GM21367 (cell line): ENCODE measurements around the gene ZSWIM8.

Source experiments
- ATAC-seq: cut with Tn5 transposase; IDR thresholded peaks from one replicate; pipeline ENCODE4 v1.9.1; 2021; ENCODE audit not compliant: unreplicated experiment

ZSWIM8 gene

GRCh38 chr10:73796766-73797165 is 11.4 kb downstream of the ZSWIM8 start:
- no peak for ATAC-seq

- ATAC-seq, result no peak
Observed at GRCh38 chr10:73797324-73798025, 12.1 kb downstream of the ZSWIM8 start.

DNA sequence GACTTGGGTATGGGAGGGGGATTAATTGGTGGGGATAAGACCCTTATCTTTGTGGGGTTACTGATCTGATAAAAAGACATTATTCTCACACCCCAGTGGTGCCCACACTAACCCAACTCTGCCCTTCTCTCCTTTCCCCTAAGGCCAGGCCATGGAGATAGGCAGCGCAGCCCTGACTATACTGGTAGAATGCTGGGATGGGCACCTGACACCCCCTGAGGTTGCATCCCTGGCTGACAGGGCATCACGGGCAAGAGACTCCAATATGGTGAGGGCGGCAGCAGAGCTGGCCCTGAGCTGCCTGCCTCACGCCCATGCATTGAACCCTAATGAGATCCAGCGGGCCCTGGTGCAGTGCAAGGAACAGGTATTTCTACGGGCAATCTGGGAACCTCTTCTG is 12.7 kb downstream of the ZSWIM8 start:
- ATAC-seq, result no peak

DNA sequence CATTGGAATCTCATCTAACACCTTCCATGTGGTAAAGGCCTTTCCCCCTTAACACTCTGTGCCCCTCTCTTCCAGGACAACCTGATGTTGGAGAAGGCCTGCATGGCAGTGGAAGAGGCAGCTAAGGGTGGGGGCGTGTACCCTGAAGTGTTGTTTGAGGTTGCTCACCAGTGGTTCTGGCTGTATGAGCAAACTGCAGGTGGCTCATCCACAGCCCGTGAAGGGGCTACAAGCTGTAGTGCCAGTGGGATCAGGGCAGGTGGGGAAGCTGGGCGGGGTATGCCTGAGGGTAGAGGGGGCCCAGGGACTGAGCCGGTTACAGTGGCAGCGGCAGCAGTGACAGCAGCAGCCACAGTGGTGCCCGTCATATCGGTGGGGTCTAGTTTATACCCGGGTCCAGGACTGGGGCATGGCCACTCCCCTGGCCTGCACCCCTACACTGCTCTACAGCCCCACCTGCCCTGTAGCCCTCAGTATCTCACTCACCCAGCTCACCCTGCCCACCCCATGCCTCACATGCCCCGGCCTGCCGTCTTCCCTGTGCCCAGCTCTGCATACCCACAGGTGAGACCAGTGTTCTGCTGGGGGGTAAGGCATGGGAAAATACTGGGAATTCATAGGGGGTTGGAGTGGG is 13.6 kb downstream of the ZSWIM8 start:
- no peak for ATAC-seq

DNA sequence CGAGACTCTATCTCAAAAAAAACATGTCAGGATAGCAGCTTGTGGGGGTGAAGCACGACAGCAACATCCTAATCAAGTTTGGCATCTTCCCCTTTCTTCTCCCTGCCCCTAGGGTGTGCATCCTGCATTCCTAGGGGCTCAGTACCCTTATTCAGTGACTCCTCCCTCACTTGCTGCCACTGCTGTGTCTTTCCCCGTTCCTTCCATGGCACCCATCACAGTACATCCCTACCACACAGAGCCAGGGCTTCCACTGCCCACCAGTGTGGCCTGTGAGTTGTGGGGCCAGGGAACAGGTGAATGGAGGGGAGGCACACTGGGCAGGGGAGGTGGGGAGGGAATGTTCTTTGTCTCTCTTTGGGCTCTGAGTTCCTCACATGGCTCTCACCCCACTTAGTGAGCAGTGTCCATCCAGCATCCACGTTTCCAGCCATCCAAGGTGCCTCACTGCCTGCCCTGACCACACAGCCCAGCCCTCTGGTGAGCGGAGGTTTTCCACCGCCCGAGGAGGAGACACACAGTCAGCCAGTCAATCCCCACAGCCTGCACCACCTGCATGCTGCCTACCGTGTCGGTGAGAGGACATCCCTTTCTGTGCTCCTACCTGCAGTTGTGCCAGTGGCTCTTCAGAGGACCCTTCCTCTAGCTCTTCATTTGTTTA is 14.6 kb downstream of the ZSWIM8 start:
- ATAC-seq, result no peak

GRCh38 chr10:73800560-73801252 is 15.3 kb downstream of the ZSWIM8 start:
- no peak for ATAC-seq

DNA sequence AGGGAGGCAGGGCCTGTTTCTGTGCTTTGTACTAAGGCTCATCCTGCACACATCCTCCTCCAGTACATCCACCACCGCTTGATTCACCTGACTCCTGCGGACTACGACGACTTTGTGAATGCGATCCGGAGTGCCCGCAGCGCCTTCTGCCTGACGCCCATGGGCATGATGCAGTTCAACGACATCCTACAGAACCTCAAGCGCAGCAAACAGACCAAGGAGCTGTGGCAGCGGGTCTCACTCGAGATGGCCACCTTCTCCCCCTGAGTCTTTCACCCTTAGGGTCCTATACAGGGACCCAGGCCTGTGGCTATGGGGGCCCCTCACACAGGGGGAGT is 15.8 kb downstream of the ZSWIM8 start:
- ATAC-seq, result no peak

- no peak for ATAC-seq
Observed at GRCh38 chr10:73802276-73802991, 17.0 kb downstream of the ZSWIM8 start.

- no peak for ATAC-seq
Observed at GRCh38 chr10:73803680-73804286, 18.4 kb downstream of the ZSWIM8 start.

GRCh38 chr10:73806176-73806950 is 21.0 kb downstream of the ZSWIM8 start:
- no peak for ATAC-seq

- no peak for ATAC-seq
Observed at GRCh38 chr10:73807471-73807870, 22.1 kb downstream of the ZSWIM8 start.

- ATAC-seq, result no peak
Observed at GRCh38 chr10:73808021-73808815, 22.8 kb downstream of the ZSWIM8 start.

DNA sequence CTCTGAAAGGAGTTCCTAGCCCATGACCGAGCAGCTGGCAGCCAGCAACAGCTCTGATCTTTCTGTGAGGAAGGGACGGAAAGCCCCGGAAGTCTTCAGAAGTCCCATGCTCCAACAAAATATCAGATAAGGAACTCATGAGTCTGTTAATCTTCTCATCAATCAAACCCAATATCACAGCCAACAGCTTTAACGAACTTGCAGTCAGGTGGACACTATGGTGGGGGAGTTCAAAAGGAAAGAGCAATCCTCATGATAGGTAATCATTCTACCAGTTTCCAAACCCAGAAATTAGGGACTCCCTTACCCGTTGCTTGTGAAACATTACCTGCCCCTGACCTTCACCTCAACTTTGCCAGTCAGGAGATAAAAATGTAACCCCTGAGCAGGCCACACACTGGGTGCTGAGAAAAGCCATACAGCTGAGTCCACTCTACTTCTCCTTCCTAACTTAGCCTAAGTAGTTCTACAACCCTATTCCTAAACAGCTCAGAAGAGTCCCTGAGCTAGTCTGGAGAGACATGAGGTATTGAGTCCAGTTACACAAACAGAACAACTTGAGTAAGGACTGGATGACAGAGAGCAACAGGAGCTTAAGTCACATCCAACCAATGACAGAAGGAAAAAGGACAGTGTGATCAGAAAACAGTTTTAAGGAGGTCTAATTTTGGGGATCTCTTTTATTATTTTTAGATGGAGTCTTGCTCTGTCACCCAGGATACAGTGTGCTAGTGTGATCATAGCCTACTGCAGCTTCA is 23.8 kb downstream of the ZSWIM8 start:
- ATAC-seq, result no peak

DNA sequence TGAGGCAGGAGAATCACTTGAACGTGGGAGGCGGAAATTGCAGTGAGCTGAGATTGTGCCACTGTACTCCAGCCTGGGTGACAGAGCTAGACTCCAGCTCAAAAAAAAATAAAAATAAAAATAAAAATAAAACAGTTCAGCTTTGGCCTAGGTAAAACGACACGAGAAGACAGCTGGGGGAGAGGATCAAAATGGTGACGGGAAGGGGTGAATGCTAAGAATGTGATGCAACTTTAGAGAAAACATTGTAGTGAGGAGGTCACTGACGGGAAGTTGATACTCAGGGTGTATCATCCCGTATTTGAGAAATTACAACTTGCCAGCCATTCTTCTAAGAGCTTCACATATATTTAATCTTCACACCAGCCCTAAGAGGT is 24.9 kb downstream of the ZSWIM8 start:
- ATAC-seq, result no peak

DNA sequence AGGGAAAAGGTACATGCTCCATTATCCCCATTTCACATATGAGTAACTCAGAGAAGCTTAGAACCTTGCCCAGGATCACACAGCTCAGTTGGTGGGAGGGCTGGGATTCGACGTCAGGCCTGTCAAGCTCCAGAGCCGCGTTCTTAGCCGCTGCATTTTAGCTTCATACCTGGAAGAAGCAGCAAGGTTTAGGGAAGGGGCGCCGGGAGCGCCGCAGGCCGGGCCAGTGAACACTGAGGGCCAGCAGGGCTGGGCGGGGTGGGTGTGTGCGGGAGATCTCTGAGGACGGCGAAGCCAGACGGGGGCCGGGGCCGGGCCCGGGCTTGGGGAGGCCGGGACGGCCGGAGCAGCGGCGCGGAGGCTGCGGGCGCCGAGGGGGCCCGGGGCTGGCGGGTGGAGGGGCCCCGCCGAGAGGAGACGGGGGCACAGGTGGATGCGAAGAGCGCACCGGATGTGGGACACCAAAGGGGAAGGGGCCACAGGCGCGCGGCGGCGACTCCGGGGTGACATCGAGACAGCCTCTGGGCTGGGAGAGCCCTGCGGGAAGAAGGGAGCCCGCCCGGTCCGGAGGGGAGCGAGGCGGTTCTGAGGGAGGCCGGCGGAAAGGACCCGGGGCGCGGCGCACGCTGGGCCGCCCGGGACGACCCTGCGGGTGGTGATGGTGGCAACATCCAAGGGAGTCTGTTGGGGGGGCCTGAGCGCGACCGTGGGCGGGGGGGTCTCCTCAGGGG is 25.5 kb downstream of the ZSWIM8 start:
- peak; percentile 25 for ATAC-seq

- no peak for ATAC-seq
Observed at GRCh38 chr10:73812657-73813056, 27.3 kb downstream of the ZSWIM8 start.

DNA sequence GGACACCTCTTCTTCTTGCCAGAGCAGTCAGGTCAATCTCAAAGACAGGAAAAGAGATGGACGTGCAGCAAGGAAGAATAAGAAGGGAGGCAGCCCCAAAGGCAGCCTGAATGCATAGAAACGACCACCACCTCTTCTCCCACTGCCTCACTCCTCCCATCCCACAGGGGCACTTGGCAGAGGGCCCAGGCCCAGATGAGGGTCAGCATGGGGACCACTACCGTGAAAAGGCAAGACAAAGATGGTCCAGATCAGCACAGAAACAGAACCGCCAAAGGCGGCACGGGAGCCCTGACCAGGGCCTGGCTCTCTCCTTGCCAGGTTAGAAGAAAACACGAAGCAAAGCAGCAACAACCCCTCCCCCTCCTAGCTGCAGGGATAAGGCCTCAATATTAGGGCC is 27.9 kb downstream of the ZSWIM8 start:
- no peak for ATAC-seq
